ENCODE data around the gene PTPRN2.

PTPRN2 gene

DNA sequence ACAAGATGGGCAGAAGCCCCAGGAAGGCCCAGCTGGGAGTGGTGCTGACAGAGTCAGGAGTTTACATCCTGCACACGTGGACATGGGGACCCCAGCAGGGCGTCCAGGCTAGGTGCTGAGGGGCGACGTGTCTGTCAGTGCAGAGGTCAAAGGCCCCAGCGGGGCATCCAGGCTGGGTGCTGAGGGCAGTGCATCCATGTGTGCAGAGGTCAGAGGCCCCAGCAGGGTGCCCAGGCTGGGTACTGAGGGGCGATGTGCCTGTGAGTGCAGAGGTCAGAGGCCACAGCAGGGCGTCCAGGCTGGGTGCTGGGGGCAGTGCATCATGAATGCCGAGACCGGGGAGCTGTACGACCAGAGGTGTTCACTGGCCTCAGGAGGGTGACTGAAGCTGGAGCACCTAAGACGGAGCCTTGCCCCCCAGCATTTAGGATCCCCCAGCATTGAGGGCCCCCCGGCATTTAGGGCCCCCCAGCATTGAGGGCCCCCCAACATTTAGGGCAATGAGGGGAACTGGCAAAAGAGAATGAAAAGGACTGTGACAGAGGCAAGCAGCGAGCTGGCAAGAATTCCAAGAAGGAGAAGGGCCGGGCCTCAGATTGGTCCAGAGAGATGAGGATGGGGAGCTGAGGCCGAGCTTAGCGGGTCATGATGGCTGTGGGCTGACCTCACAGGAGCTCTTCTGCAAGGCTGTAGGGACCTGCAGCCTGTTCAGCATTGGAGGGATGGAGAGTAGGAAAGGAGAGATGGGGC lies 474.9 kb downstream of the PTPRN2 start:
- DNase-seq (ENCODE audit: low spot score), result no peak

DNA sequence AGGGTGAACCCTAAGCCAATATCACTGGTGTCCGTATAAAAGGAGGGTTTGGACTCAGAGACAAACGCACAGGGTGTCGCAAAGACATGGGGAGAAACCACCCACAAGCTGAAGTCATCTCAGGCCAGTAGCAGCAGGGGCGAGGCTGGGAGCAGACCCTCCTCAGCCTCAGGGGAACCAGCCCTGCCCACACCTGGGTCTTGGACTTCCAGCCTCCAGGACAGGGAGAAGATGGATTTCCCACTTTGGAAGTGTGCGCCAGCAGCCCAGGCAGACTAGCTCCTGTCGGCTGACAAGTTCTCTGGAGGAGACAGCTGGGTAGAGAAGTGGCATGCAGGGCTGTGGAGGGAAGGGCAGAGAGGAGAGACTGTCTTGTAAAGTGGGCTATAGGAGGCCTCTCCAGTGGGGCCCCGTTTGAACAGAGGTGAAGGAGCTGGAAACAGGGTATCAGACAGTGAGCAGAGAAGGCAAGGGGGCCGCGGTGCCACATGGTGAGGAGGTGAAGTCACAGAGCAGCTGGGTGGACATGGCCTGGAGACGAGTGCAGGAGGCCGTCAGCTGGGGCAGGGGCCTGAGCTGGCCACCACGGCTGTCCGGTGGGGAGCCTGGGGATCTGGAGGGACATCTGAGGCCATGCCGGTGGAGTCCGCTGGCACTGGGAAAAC lies 475.6 kb downstream of the PTPRN2 start:
- no peak for DNase-seq (ENCODE audit: low spot score)

DNA sequence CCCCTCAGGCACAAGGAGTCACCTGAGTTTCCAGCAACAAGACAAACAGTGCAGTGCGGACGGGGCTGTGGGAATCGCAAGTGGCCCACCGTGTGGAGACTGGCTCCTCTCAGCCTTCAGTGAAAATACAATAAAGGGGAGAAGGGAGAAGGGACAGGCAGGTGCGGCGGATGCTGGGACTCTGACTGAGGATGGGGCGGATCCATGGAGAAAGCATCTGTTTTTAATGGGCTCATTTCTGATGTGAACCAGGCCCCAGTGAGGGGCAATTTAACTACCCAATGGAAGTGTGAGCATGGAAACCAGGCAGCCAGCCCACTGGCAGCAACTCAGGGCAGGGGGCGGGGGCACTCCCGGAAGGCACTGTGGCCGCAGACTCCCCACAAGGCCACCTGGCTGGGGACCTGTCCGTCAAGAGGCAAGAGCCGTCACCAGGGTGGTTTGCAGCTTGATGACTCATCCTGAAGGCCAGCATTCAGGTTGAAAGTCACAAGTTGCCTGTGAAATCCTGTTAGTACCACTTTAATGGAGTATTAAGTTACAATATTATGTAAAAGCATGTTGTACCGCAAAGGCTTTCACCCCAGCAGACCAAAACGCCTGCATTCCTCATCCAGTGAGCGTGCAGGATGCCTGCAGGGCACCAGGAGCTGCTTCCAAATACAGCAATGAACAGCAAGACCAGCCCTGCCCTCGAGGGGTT lies 476.4 kb downstream of the PTPRN2 start:
- no peak for DNase-seq (ENCODE audit: low spot score)

DNA sequence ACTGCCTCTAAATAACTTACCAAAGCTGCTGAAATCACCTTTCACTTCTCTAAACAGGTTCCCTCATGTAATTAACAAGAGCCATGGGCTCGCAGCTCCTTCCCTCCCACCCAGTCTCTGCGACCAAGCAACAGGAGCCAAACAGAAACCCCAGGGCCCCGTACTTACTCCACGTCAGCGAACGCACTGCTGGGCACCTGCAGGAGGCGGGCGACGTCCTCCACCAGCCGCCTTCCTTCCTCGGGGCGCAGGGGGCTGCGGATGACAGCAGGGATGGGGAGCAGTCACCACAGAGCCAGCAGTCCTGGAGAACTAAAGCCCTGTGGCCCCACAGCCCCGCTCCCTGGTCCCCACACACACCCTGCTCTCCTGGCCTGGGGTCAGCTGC lies 477.0 kb downstream of the PTPRN2 start:
- no peak for DNase-seq (ENCODE audit: low spot score)

DNA sequence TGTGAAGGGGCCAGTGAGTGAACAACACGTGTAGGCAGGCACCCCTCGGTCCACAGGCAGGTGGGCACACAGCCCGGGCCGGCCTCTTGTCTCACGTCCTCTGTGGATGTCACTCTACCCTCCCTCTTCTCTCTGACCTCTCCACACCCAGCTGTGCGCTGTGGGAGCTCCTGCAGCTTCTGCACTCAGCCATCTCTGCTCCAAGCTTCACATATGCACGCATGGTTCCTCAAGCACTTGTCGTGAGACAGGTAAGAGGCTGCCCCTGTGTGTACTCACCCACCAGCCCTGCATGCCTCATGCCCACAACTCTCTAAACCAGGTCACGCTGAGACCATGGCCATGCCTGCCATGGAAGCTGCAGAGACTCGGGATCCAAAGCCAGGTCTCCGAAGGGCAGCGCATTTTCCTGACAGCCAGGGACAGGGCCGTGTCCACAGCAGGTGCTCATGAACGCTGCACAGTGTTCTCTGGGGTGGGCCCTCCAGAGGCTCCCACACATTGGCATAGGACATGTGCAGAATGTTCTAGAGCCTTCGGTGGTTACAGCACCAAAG lies 477.5 kb downstream of the PTPRN2 start:
- no peak for DNase-seq (ENCODE audit: low spot score)

DNA sequence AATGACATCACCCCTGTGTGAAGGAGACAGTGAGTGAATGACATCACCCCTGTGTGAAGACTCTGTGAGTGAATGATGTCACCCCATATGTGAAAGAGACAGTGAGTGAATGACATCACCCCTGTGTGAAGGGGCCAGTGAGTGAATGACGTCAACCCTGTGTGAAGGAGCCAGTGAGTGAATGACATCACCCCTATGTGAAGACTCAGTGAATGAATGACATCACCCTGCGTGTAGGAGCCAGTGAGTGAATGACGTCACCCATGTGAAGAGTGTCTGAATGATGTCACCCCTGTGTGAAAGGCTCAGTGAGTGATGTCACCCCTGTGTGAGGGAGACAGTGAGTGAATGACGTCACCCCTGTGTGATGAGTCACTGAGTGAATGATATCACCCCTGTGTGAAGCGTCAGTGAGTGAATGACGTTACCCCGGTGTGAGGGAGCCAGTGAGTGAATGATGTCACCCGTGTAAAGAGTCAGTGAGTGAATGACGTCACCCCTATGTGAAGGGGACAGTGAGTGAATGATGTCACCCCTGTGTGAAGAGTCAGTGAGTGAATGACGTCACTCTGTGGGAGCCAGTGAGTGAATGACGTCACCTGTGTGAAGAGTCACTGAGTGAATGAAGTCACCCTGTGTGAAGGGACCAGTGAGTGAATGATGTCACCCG lies 478.1 kb downstream of the PTPRN2 start:
- no peak for DNase-seq (ENCODE audit: low spot score)

DNA sequence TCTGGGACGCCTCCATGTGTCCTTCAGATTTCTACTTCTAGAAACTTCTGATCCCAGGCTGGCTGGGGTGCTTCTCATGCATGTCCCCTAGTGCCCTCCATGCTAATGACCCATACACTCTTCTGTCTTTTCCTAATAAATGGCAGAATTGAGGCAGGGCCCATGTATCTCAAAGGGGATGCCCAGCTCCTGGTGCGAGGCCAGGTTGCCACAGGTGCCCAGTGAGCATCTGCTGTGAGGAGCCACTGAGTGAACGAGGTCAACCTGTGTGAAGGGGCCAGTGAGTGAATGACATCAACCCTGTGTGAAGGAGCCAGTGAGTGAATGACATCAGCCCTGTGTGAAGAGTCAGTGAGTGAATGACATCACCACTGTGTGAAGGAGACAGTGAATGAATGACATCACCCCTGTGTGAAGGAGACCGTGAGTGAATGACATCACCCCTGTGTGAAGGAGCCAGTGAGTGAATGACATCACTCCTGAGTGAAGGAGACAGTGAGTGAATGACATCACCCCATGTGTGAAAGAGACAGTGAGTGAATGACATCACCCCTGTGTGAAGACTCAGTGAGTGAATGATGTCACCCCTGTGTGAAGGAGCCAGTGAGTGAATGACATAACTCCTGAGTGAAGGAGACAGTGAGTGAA lies 478.9 kb downstream of the PTPRN2 start:
- DNase-seq (ENCODE audit: low spot score), result no peak

DNA sequence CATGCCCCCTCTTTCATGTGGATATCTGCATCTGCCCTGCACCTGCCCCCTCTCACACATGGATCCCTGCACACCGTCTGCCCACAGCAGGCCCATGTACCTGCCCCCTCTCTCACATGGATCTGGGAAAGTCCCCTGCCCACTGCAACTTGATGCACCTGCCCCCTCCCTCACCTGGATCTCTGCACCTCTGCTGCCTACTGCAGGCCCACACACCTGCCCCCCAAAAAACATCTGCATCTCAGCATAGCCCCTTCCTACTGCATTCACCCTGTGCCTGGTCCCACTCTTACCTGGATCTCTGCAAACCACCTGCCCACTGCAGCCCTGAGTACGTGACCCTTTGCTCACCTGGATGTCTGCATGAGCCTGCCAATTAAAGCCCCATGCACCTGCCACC lies 479.8 kb downstream of the PTPRN2 start:
- DNase-seq (ENCODE audit: low spot score), result no peak

DNA sequence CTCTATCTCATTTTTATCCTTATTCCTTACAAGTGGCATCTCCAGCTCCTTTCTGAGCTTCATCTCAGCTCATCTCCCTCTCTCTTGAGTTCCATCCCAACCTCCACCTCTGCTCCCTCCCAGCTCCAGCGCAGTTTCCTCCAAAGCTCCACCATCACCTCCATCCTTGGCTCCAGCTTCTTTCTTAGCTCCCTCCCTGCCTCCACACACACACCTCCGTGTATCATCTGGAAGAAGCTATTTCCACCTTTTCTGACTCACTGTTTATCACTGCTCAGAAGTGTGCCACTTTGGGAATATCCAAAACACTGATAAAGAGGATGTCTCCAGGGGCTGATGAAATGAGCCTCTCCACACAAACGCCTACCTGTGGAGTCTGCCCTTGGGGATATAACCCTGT lies 481.4 kb downstream of the PTPRN2 start:
- DNase-seq (ENCODE audit: low spot score), result no peak

DNA sequence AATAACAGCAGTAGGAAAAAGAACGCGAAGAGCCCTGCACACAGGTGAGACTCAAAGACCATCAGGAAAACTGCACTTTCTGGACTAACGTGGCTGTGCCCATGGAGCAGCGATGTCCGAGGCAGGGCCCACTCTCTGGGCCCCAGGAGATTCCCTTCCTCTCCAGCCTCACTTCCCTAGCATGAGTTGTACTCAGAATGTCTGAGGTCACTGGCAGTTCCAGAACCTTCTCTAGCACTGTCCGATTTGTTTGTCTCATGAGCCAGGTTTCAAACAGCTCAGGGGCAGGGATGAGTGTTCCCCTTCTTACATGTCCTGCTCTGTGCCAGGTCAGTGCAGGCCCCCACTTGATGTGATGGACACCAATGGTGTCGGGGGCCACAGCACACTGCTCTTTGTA lies 484.2 kb downstream of the PTPRN2 start:
- no peak for DNase-seq (ENCODE audit: low spot score)

DNA sequence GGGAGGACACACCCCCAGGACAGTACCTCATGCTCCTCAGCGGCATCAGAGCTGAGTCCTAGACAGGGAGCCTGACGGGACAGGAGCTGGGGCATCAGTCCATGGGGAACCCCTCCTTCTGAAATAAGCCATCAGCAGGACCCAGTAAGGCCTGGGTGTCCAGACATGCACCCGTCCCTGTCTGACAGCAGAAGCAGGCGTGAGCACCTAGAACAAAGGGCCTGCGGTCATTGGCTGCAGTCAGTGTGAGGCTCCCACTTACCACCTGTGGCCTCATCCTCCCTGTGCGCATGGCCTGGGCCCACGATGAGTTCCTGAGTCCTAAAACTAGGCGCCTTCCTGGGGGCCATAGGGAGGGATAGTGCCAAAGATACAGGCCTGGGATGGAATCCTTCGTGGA lies 484.7 kb downstream of the PTPRN2 start:
- DNase-seq (ENCODE audit: low spot score), result no peak

DNA sequence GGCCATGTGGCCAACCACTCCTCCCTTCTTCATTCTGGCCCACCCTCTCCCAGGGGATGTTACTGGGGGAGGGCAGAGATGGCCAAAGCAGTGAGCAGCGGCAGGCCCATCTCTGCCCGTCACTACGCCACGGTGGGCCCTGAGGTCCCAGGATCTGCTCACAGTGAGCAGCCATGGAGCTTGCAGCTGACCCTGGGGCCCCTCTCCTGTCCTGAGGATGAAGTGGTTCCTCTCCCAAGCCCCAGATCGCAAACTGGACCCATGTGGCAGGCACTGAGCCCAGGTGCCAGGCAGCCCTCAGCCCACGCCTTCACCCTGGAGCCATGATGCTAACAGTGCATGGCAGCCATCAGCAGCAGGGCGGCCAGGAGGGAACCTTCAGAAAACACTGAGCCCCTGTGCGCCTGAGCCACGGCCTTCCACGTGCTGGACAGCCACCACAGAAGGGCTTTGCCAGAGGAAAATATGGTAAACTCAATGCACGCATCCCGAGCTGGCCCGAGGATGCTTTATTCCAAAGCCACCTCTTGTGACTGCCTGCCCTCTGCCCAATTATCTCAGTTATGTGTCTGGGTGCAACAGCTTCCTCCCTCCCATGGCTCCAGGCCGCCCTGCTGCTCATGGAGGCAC lies 485.7 kb downstream of the PTPRN2 start:
- DNase-seq (ENCODE audit: low spot score), result no peak

DNA sequence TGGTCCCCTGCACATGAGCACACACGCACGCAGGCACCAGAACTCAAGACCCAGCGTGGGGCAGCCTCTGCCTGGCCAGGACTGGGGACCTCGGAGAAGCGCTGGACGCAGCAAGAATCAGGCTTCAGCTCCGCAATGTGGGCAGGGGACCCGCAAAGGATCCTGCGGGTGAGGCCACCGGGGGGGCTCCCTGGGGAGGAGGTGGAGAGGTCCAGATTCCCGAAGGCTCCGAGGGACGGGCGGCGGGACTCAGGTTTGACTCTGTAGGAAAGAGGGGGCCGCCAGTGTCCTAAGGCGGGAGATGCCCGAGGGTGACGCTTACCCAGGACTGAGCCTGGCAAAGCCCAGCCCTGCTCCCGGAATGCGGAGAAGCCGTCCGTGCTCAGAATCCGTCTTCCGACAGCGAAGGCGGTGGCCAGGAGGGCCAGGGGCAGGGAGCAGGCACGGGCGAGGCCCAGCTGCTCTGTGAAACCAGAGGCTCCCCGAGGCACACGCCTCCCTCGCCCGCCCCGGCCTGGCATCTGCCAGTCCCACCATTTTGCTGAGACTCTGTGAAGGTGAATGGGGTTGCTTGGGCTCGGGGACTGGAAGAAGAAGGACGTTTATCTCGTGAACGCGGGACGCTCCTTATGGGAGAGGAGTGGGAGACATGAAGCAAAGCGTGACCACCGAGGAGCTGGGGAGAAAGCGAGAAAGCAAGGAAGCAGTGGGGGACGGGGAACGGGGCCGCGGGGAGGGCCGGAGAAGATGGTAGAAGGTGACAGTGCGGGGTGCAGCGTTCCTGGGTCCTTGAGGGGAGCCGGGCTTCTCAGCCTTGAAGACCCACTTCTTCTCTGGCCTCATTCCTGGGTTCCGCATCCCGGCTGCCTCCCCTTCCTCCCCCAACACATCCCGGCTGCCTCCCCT lies 489.2 kb downstream of the PTPRN2 start:
- no peak for DNase-seq (ENCODE audit: low spot score)

DNA sequence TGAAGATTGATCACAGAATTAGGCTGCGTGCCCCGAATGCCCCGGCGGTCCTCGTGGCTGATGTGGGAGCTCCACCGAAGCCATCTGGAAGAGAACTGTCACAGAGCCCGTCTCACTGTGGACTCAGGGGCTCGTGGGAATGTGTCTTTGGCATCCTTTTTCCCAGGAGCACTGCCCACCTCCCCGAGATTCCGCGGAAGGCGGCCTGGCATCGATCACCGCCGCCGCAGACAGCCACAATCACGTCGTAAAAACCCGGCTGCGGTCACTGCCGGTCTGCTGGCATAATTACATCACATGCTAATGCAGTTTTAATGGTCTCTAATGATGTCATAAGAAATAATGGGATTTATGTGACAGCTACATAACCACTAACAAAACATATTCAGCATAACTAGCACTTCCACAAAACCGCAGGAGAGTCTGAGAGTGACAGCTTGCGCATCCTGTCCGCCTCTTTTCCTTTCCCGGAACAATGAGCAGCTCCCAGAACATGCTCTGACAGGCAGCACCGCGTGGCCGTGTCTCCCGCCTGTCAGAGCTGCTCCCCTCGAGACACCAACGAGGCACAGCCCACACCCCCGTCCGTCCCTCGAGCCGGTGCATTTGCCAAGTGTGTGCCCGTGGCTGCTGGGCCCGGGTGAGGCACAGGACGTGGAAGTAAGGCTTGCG lies 490.0 kb downstream of the PTPRN2 start:
- DNase-seq (ENCODE audit: low spot score), result no peak

DNA sequence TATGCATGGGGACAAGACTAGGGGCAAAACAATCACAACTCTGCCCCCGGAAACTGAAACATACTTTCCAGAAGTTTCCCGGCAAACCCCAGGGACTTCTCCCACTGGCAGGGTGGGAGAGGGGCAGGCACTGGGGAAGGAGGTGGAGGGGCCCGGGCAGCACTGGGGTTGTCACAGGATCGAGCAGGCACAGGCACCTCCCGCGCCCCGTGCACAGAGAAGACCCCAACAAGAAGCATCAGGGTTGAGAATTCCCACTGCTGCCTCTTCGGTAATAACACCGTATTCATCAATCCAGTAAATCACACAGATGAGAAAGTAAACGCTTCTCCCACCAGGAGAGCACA lies 490.5 kb downstream of the PTPRN2 start:
- DNase-seq (ENCODE audit: low spot score), result no peak

DNA sequence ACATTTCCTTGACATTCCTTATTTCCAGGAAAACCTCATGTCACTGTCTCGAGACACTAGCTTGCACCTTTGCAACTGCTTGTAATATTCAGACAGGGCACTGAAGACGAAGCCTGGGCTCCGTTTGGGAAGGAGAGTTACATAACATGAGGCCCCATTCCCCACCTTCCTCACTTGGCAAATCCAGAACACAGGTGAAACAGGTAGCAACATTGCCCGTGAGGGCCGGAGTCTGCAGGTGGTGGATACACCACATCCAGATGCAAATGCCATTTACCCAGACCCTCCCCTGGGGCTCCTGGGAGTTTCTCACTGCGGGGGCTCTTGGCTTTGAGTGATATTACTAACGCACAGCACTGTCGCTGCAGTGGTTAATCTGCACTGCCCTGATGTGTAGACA lies 491.0 kb downstream of the PTPRN2 start:
- DNase-seq (ENCODE audit: low spot score), result no peak

DNA sequence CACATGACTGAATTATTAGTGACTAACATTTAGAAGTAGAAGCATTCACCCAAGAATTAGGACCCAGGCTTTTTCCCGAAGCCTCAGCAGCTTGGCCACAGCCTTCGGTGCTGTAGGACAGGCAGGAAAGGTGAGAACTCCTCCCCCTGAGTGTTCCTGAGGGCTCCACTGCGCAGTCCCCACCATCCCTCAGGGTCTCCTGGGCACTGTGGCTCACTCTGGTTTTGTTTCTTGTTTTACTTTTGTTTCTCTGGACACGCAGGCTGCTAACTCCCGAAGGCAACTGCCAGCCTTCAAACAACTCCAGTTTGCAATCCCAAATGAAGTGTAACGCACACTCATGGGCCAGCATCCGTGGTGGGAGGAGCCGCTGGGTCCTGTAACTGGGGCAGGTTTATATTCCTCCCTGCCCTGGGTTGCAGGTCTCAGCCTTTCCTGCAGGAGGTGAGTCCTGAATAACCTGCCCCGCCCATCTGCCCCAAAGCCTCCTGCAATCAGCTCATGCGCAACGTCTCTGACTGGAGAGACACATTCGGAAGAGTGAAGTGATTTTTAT lies 492.9 kb downstream of the PTPRN2 start:
- no peak for DNase-seq (ENCODE audit: low spot score)

DNA sequence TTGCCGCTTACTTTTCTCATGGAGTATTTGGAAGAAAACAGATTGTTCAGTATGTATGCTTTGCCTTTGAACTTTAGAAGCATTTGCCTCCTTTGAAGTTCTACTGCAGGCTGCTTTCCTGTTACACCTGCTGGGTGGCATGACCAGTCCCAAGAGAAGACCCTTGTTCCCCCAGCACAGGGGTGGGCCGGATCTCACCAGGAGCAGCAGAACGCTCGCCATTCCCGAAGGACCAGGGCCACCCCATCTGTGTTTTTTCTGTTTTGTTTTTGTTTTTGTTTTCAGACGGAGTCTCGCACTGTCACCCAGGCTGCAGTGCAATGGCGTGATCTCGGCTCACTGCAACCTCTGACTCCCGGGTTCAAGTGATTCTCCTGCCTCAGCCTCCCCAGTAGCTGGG lies 493.6 kb downstream of the PTPRN2 start:
- no peak for DNase-seq (ENCODE audit: low spot score)

DNA sequence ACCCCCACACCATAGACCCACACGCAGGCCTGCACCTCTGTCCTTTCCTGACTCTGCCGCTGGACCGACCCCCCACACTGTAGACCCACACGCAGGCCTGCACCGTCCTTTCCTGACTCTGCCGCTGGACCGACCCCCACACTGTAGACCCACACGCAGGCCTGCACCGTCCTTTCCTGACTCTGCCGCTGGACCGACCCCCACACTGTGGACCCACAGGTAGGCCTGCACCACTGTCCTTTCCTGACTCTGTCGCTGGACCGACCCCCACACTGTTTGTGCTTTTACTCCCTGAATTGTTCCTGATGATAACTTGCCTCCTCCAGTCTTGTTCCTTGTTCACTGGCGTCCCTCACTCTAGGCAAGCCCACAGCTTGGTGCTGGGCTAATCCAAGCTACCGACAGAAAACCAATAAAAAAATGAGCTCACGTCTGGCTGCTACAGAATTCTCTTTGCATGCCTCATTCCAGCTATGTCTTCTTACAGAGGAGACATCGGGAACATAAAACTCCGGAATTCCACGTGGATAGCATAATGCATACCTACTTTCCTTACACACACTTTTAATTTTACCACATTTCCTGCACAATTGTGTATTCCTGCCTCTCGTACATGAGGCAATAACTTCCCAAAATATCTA lies 494.3 kb downstream of the PTPRN2 start:
- DNase-seq (ENCODE audit: low spot score), result no peak
